Endodermal cell (in vitro differentiated cells): ENCODE measurements around the gene SEMA5A. TPM values are rescaled to one million over a fixed set of nuclear protein-coding genes. Genes with fewer than 3 reads are reported as not detected.

Experiments used
- DNase-seq: peaks from one replicate; pipeline ENCODE4 v3.0.0-alpha.2; 2017
- H3K27ac ChIP-seq: 2 replicates; pipeline ENCODE4 v1.5.1; 2013; ENCODE audit warnings: mild to moderate bottlenecking, low read depth, low read length, moderate library complexity
- H3K27me3 ChIP-seq: 2 replicates; pipeline ENCODE4 v1.6.1; 2013; ENCODE audit warnings: mild to moderate bottlenecking, low read length, moderate library complexity; ENCODE audit not compliant: insufficient read depth, control insufficient read depth, poor library complexity, severe bottlenecking
- H3K36me3 ChIP-seq: 2 replicates; pipeline ENCODE4 v1.7.0; 2013; ENCODE audit warnings: mild to moderate bottlenecking, low read length, moderate library complexity; ENCODE audit not compliant: control insufficient read depth, insufficient read depth
- H3K4me1 ChIP-seq: one replicate; pipeline ENCODE4 v1.7.0; 2013; ENCODE audit warnings: low read length; ENCODE audit not compliant: control insufficient read depth, insufficient read depth
- H3K4me3 ChIP-seq: 2 replicates; pipeline ENCODE4 v1.5.1; 2013; ENCODE audit warnings: mild to moderate bottlenecking, low read length, moderate library complexity
- H3K9ac ChIP-seq: 2 replicates; pipeline ENCODE4 v1.6.1; 2013; ENCODE audit warnings: mild to moderate bottlenecking, low read length, moderate library complexity; ENCODE audit not compliant: poor library complexity, severe bottlenecking; ENCODE audit errors: extremely low read depth
- H3K9me3 ChIP-seq: 2 replicates; pipeline ENCODE4 v1.6.1; 2013; ENCODE audit warnings: mild to moderate bottlenecking, low read length, moderate library complexity; ENCODE audit not compliant: control insufficient read depth
- H3K27ac Mint-ChIP-seq: 2 replicates; pipeline ENCODE4 v1.8.0; 2020; ENCODE audit warnings: mixed read lengths
- H3K27me3 Mint-ChIP-seq: 2 replicates; pipeline ENCODE4 v1.8.0; 2021; ENCODE audit warnings: mild to moderate bottlenecking, mixed read lengths; ENCODE audit not compliant: insufficient read depth
- H3K36me3 Mint-ChIP-seq: 2 replicates; pipeline ENCODE4 v1.8.0; 2020; ENCODE audit warnings: low read depth, mixed read lengths
- H3K4me1 Mint-ChIP-seq: 2 replicates; pipeline ENCODE4 v1.8.0; 2020; ENCODE audit warnings: mixed read lengths
- H3K4me3 Mint-ChIP-seq: 2 replicates; pipeline ENCODE4 v1.8.0; 2020; ENCODE audit warnings: mild to moderate bottlenecking, moderate library complexity, mixed read lengths
- H3K9me3 Mint-ChIP-seq: 2 replicates; pipeline ENCODE4 v1.8.0; 2020; ENCODE audit warnings: mild to moderate bottlenecking, mixed read lengths
- CTCF ChIP-seq: fragments of 200-600 bp; sonication (generic); conservative IDR thresholded peaks from 2 replicates; pipeline ENCODE4 v1.5.0; 2021; ENCODE audit warnings: antibody characterized with exemption, mild to moderate bottlenecking
- WGBS, 2 experiments: methylation state at CpG; one replicate each; pipeline versions ENCODE4 v1.1.5 to v1.1.7; 2013; ENCODE audit warnings: missing lambda C conversion rate in 2 of 2, mixed read lengths in 1 of 2; ENCODE audit not compliant: insufficient coverage in 1 of 2, insufficient read length in 1 of 2; 5-methylcytosine and 5-hydroxymethylcytosine counted together
- total RNA-seq, 2 donors: library from RNA; stranded (reverse); fragmentation: NEBNext Ultra II Directional in 1 of 2; extraction: Animal tissue kit (Norgen Biotek cat#: 25700) in 1 of 2; gene quantifications; 2 replicates in 1 of 2; 3 replicates in 1 of 2; pipeline ENCODE4 v1.2.1, GENCODE V29; 2021

Gene SEMA5A
- total RNA-seq, 2 donors from 2014 or later, result 46.8 to 77.8 TPM

GRCh38 chr5:9573796-9574195 is 27.9 kb upstream of the SEMA5A start:
- Histone ChIP-seq H3K4me1 (no peaks in the 10 kb centered on the region), H3K9me3 (peaks cover 16% of the 10 kb centered on the region), H3K27ac (no peak overlapping the region), H3K4me3 (no peak overlapping the region), H3K36me3 (no peaks in the 10 kb centered on the region), H3K9ac (no peak overlapping the region), H3K27me3 (no peaks in the 10 kb centered on the region)
- no peaks in the 10 kb centered on the region for H3K36me3 Mint-ChIP-seq
- H3K27ac Mint-ChIP-seq, result no peak overlapping the region
- no peaks in the 10 kb centered on the region for H3K4me1 Mint-ChIP-seq
- TF ChIP-seq CTCF, result no peak
- H3K27me3 Mint-ChIP-seq, result peaks cover 2% of the 10 kb centered on the region
- DNase-seq, result no peak
- H3K9me3 Mint-ChIP-seq, result peaks cover 4% of the 10 kb centered on the region
- WGBS, 2 experiments, result 76 to 96% methylated on average over 3 to 6 of the region's 6 CpGs
- no peak overlapping the region for H3K4me3 Mint-ChIP-seq

GRCh38 chr5:9572246-9572645 is 26.4 kb upstream of the SEMA5A start:
- H3K4me1 ChIP-seq, result no peaks in the 10 kb centered on the region
- no peaks in the 10 kb centered on the region for H3K36me3 ChIP-seq
- Mint-ChIP-seq H3K27me3 (peaks cover 2% of the 10 kb centered on the region), H3K4me1 (no peaks in the 10 kb centered on the region), H3K27ac (no peak overlapping the region), H3K36me3 (no peaks in the 10 kb centered on the region), H3K9me3 (peaks cover 4% of the 10 kb centered on the region), H3K4me3 (no peak overlapping the region)
- H3K27me3 ChIP-seq, result no peaks in the 10 kb centered on the region
- H3K9ac ChIP-seq, result no peak overlapping the region
- no peak overlapping the region for H3K27ac ChIP-seq
- 85 to 97% methylated on average over 8 of the region's 8 CpGs for whole genome bisulfite sequencing, 2 experiments
- DNase-seq, result no peak
- peaks cover 6% of the 10 kb centered on the region for H3K9me3 ChIP-seq
- H3K4me3 ChIP-seq, result no peak overlapping the region
- TF ChIP-seq CTCF, result no peak

- Histone ChIP-seq H3K27me3 (no peaks in the 10 kb centered on the region), H3K36me3 (no peaks in the 10 kb centered on the region), H3K4me1 (no peaks in the 10 kb centered on the region), H3K9me3 (peaks cover 6% of the 10 kb centered on the region), H3K27ac (no peak overlapping the region), H3K9ac (no peak overlapping the region), H3K4me3 (no peak overlapping the region)
- TF ChIP-seq CTCF, result no peak
- Mint-ChIP-seq H3K36me3 (no peaks in the 10 kb centered on the region), H3K9me3 (peaks cover 1% of the 10 kb centered on the region), H3K27ac (no peak overlapping the region), H3K4me1 (no peaks in the 10 kb centered on the region), H3K27me3 (peaks cover 2% of the 10 kb centered on the region), H3K4me3 (no peak overlapping the region)
- DNase-seq, result no peak
- 90 to 96% methylated on average over 4 to 6 of the region's 6 CpGs for WGBS, 2 experiments
Observed at GRCh38 chr5:9570876-9571275, 25.0 kb upstream of the SEMA5A start.
